ENCODE measurements around the gene EFCC1.

- TF ChIP-seq CTCF (IDR thresholded peaks at IDR 0.05 in 2 of 3, conservative IDR thresholded peaks at IDR 0.05 in 1 of 3; ENCODE audit: borderline replicate concordance in 1 of 3, insufficient read depth in 1 of 3, low read depth in 2 of 3, low read length in 2 of 3), result no peak
- TF ChIP-seq CBX3 (IDR thresholded peaks at IDR 0.05; ENCODE audit: low read depth), result no peak
- TF ChIP-seq REST (IDR thresholded peaks at IDR 0.05; ENCODE audit: low read depth), result no peak
- no peak for TF ChIP-seq ELF1 (IDR thresholded peaks at IDR 0.05; ENCODE audit: borderline replicate concordance, low read depth)
- TF ChIP-seq POLR2AphosphoS5 (IDR thresholded peaks at IDR 0.05; ENCODE audit: low read depth, low read length), result no peak
- TF ChIP-seq POLR2A (IDR thresholded peaks at IDR 0.05; ENCODE audit: borderline replicate concordance, extremely low read depth, insufficient read depth, insufficient read length), result no peak
- TF ChIP-seq EZH2 (IDR thresholded peaks at IDR 0.05), result no peak
- TF ChIP-seq CEBPB (IDR thresholded peaks at IDR 0.05; ENCODE audit: low read depth), result no peak
These were observed 24.0 kb downstream of the EFCC1 start for GRCh38 chr3:129025108-129025507.
